Measurements from ENCODE around the gene RAC3. TPM values are rescaled to one million over a fixed set of nuclear protein-coding genes. Genes with fewer than 3 reads are reported as not detected.

RAC3 gene
- total RNA-seq, 2 donors from 2014 or later: 0.93 to 2.6 TPM

- DNase-seq (ENCODE audit: low spot score): no peak
- H3K36me3 ChIP-seq: no peaks in the 10 kb centered on the region
- no peaks in the 10 kb centered on the region for H3K9me3 ChIP-seq
Observed at GRCh38 chr17:81993729-81994592, 37.5 kb upstream of the RAC3 start.

DNA sequence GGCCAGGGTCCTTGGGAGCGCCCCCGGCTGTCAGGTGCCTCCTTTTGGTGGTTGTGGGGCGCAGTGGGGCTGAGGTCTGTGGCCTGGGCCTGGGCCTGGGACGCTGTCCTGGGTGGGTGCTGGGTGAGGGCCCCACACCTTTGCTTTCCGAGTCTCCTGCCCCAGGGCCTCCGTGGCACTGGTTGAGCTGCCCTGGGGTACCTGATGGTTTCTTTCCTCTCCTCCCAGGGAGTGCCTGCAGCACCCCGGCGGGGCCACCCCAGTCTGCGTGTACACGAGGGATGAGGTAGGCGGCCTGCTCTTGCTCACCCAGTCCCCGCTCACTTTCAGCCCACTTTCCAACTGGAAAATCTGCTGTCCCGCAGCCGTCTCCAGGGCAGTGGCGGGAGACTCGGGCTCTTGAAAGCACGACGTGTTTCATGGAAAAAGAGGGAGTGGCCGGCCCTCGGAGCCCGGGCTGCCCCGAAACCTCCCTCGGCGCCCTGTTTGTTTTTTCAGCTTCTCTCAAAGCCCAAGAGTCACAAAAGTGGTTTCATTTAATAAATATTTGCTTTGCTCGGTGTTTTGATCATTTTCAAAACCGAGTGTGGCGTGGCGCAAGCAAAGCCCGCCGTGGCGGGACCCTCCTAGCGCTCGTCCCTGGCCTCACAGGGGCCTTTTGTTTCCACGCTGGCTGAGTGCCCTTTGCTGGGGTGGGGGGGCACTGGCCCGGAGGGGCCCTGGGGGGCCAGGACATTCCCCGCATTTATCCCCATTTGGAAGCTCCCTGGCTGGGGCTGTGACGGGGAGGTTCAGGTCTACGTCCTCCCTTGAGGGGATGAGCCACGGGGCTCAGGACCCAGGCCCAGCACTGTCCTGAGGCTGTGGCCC lies 36.6 kb upstream of the RAC3 start:
- H3K9me3 ChIP-seq: no peaks in the 10 kb centered on the region
- no peak overlapping the region for H3K27ac ChIP-seq
- H3K27me3 ChIP-seq: no peaks in the 10 kb centered on the region
- H3K4me3 ChIP-seq: no peak overlapping the region
- DNase-seq (ENCODE audit: low spot score): no peak
- H3K4me1 ChIP-seq: peaks cover 0 to 21% of the 10 kb centered on the region in 2 donors
- no peaks in the 10 kb centered on the region for H3K36me3 ChIP-seq
- TF ChIP-seq, protein P1, sequence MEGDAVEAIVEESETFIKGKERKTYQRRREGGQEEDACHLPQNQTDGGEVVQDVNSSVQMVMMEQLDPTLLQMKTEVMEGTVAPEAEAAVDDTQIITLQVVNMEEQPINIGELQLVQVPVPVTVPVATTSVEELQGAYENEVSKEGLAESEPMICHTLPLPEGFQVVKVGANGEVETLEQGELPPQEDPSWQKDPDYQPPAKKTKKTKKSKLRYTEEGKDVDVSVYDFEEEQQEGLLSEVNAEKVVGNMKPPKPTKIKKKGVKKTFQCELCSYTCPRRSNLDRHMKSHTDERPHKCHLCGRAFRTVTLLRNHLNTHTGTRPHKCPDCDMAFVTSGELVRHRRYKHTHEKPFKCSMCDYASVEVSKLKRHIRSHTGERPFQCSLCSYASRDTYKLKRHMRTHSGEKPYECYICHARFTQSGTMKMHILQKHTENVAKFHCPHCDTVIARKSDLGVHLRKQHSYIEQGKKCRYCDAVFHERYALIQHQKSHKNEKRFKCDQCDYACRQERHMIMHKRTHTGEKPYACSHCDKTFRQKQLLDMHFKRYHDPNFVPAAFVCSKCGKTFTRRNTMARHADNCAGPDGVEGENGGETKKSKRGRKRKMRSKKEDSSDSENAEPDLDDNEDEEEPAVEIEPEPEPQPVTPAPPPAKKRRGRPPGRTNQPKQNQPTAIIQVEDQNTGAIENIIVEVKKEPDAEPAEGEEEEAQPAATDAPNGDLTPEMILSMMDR (IDR thresholded peaks at IDR 0.05): no peak

More at GRCh38 chr17:81993729-81994592, 37.5 kb upstream of the RAC3 start:
- no peak overlapping the region for H3K4me3 ChIP-seq
- H3K4me1 ChIP-seq: peaks cover 0 to 21% of the 10 kb centered on the region in 2 donors
- H3K27me3 ChIP-seq: no peaks in the 10 kb centered on the region
- TF ChIP-seq, protein P1 (IDR thresholded peaks at IDR 0.05): no peak
- H3K27ac ChIP-seq: no peak overlapping the region

DNA sequence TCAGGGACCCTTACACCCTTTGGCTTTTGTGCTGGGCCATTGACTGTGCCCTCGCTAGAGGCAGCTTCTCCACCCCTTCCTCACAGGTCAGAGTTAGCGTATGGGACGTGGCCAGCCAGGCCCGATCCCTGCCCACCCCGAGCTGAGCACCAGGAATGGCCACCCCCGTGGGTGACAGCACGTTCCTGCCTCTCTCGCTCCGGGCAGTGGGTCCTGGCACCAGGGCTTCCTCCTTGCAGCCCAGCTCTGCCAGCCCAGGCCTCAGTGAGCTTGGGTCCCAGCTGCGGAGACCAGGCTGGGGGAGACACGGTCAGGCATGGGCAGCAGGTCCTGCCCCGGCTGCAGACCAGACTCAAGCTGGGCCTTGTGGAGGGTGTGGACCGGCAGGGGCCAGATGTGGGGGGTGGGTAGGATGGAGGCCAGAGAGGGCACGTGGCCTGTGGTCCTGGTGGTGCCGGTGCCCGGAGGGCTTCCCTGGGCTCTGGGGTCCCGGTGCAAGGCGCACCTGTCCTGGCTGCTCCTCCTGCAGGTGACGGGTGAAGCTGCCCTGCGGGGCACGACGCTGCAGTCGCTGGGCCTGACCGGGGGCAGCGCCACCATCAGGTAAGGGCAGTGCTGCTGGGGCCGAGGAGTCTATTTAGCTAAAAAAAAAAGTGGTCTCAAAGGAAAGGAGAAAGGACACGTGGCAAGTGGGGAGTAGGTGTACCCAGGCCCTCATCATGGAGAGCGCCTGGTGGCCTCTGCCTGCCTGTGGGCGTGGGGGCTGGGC lies 35.8 kb upstream of the RAC3 start:
- Histone ChIP-seq H3K36me3 (no peaks in the 10 kb centered on the region), H3K27ac (no peak overlapping the region), H3K4me3 (no peak overlapping the region), H3K27me3 (no peaks in the 10 kb centered on the region), H3K9me3 (no peaks in the 10 kb centered on the region), H3K4me1 (peaks cover 0 to 21% of the 10 kb centered on the region in 2 donors)
- DNase-seq (ENCODE audit: low spot score): no peak
- TF ChIP-seq, protein P1 (IDR thresholded peaks at IDR 0.05): no peak

- Histone ChIP-seq H3K27me3 (no peaks in the 10 kb centered on the region), H3K27ac (no peak overlapping the region), H3K36me3 (no peaks in the 10 kb centered on the region), H3K4me1 (peaks cover 0 to 16% of the 10 kb centered on the region in 2 donors), H3K4me3 (no peak overlapping the region), H3K9me3 (no peaks in the 10 kb centered on the region)
- no peak for DNase-seq (ENCODE audit: low spot score)
- TF ChIP-seq, protein P1 (IDR thresholded peaks at IDR 0.05): no peak
Observed at GRCh38 chr17:81996232-81996756, 35.2 kb upstream of the RAC3 start.

DNA sequence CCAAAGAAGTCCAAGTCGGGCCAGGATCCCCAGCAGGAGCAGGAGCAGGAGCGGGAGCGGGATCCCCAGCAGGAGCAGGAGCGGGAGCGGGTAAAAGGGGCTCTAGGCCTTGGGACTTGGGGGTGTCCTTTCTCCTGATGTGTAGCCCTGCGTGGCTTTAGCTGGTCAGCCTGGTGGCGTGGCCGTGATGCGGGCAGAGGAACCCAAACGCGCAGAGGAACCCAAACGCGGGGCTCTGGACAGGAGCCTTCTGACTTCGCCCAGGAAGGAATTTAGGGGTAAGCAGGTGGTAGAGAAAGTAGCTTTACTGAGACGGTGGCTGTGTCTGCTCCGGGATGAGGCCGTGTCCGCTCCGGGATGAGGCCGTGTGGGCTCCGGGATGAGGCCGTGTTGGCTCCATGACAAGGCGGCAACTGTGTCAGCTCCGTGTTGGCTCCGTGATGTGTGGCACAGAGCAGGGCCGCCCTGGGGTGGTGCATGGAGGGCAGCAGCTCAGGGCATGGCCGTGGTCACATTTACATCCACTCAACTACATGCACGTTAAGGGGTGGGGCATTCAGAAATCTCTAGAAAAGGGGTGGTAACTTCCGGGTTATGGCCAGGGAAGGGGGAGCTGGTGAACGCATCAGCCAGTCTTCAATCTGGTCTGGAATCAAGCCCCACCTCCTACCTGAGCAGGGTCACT lies 34.6 kb upstream of the RAC3 start:
- TF ChIP-seq, protein P1 (IDR thresholded peaks at IDR 0.05): no peak
- Histone ChIP-seq H3K4me3 (no peak overlapping the region), H3K4me1 (peaks cover 0 to 9% of the 10 kb centered on the region in 2 donors), H3K9me3 (no peaks in the 10 kb centered on the region), H3K27ac (no peak overlapping the region), H3K36me3 (no peaks in the 10 kb centered on the region), H3K27me3 (no peaks in the 10 kb centered on the region)
- DNase-seq (ENCODE audit: low spot score): no peak

All from right atrium auricular region (tissue), 2 donors.